ENCODE data around the gene RAI2. TPM values are rescaled to one million over a fixed set of nuclear protein-coding genes. Genes with fewer than 3 reads are reported as not detected.
A peak's percentile ranks its signal among the peaks of the same experiment; 100 is the strongest.

Gene RAI2
- total RNA-seq, 2 donors from 2014 or later, result 1.7 to 4.8 TPM

DNA sequence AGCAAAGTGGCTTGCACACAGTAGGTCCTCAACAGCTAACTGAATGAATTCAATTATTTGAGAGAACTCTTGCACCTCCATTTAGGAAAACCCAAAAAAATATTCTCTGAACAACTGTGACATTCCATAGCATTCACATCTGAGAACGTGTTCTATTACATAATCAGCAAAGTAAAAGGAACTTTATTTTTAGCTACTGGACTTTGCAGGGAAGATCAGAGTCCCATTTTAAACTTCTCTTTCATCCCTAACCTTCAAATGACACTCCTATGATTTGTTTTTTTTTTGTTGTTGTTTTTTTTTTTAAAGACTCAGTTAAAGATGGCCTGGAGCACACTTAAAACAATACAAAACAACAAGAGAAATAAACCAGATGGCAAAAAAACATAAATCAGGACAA is 30.9 kb downstream of the RAI2 start:
- no peak overlapping the region for H3K4me3 ChIP-seq
- H3K27ac ChIP-seq, result no peak overlapping the region
- intact Hi-C loops (cut with DNase I), result no loop called here

DNA sequence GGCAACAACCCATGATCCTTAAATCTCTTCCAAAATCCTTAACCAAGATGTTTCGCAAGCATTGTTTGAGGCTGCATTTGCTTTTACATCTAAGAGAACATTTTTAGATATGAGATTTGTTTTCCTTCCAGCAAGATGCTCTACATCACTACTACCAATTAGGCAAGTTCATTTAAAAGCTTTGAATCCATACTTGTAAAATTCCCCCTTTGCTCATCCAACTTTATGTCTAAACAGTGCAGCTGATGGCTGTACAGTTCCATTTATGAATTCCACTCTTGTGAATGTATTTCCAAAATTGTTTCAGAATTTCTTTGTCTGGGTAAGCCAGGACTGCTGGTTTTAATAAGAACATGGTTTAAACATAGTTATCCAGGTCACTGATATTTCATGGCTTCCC is 31.5 kb downstream of the RAI2 start:
- no peak for DNase-seq
- H3K36me3 ChIP-seq, result no peaks in the 10 kb centered on the region
- no peak overlapping the region for H3K4me3 ChIP-seq
- H3K27ac ChIP-seq, result no peak overlapping the region
- intact Hi-C loops (cut with DNase I), result no loop called here
- no peak for TF ChIP-seq CTCF (IDR thresholded peaks at IDR 0.05)
- no peaks in the 10 kb centered on the region for H3K4me1 ChIP-seq
- H3K9me3 ChIP-seq, result no peaks in the 10 kb centered on the region
- peaks cover 4% of the 10 kb centered on the region for H3K27me3 ChIP-seq
- H3K9ac ChIP-seq (ENCODE audit: low read depth in 2 of 2, low read length in 2 of 2), result no peak overlapping the region

More for the DNA sequence above, 30.9 kb downstream of the RAI2 start:
- no peak for TF ChIP-seq CTCF (IDR thresholded peaks at IDR 0.05)
- Histone ChIP-seq H3K9me3 (no peaks in the 10 kb centered on the region), H3K27me3 (peaks cover 4% of the 10 kb centered on the region), H3K4me1 (no peaks in the 10 kb centered on the region), H3K9ac (ENCODE audit: low read depth in 2 of 2, low read length in 2 of 2) (no peak overlapping the region), H3K36me3 (no peaks in the 10 kb centered on the region)
- no peak for DNase-seq

DNA sequence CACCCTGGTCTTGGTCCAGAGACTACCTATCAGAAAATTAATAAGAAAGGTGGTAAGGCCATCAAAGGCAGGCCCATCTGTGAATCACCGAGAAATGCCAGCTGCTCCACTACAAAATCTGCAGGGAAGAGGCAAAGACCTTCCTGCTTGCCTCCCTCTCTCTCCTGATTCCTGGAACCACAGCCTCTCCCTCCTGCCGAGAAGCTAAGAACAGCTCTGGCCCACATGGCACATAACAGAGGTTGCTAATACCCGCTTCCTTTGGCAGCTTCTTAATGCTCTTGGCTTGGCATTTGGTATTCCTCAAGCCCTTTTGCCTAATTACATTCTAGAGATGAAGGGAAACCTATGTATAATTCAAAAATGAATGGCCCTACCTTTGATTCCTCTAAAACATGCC is 32.9 kb downstream of the RAI2 start:
- no peak for DNase-seq
- H3K4me1 ChIP-seq, result no peaks in the 10 kb centered on the region
- H3K27ac ChIP-seq, result no peak overlapping the region
- H3K36me3 ChIP-seq, result no peaks in the 10 kb centered on the region
- no peak overlapping the region for H3K9ac ChIP-seq (ENCODE audit: low read depth in 2 of 2, low read length in 2 of 2)
- peaks cover 4% of the 10 kb centered on the region for H3K27me3 ChIP-seq
- intact Hi-C loops (cut with DNase I), result no loop called here
- H3K9me3 ChIP-seq, result no peaks in the 10 kb centered on the region
- no peak overlapping the region for H3K4me3 ChIP-seq
- no peak for TF ChIP-seq CTCF (IDR thresholded peaks at IDR 0.05)

DNA sequence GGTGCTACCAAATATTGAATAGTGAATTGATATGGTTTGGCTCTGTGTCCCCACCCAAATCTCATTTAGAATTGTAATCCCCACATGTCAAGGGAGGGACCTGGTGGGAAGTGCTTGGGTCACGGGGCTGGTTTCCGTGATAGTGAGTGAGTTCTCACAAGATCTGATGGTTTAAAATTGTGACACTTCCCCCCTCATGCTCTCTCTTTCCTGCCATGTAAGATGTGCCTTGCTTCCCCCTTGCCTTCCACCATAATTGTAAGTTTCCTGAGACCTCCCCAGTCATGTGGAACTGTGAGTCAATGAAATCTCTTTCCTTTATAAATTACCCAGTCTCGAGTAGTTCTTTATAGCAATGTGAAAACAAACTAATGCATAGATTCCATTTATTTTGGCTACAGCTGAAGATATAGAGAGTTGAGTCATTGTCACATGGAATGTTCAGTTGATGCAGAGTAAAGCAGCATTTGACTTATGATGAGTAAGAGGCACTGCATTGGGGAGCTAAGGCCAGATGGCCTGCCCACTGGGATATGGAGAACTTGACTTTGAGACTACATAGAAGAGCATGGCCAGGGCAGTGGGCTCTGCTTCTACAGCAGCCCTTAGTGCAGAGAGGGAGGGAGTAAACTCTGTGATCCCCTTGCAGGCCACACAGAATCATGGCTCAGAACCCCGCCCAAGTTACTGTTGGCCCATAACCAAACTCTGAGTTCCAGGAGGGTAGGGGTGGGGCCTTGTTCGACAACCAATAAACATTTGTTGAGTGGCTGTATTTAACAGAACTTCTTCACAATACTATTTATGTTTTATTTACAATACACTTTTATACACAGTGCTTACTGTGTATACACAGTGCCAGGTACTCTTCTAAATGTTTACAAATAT is 34.2 kb downstream of the RAI2 start:
- intact Hi-C loops (cut with DNase I), result no loop called here
- Histone ChIP-seq H3K4me1 (no peaks in the 10 kb centered on the region), H3K9ac (ENCODE audit: low read depth in 2 of 2, low read length in 2 of 2) (no peak overlapping the region), H3K27me3 (no peaks in the 10 kb centered on the region), H3K4me3 (no peak overlapping the region), H3K9me3 (no peaks in the 10 kb centered on the region), H3K27ac (no peak overlapping the region), H3K36me3 (no peaks in the 10 kb centered on the region)
- peak; percentile 26 for DNase-seq
- no peak for TF ChIP-seq CTCF (IDR thresholded peaks at IDR 0.05)

DNA sequence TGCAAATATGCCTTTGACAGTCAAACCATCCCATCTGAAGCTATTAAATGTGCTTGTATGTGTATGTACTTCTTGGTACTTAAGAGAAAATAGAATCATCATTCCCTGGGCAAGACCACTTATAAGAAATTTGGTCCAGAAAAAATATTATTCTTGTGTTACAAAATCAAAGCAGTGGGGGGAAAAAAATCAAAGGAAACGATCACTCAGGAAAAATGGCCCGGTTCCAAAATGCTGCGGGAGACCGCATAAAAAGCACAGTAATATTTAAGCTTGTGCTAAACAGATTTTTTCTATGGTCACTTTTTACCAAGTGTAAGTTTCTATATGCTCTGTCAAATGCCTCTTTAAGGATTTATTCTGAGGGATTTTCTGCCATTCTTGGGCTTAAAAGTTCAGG is 36.1 kb downstream of the RAI2 start:
- TF ChIP-seq CTCF (IDR thresholded peaks at IDR 0.05), result no peak
- Histone ChIP-seq H3K4me1 (no peaks in the 10 kb centered on the region), H3K9ac (ENCODE audit: low read depth in 2 of 2, low read length in 2 of 2) (no peak overlapping the region), H3K27me3 (no peaks in the 10 kb centered on the region), H3K4me3 (no peak overlapping the region), H3K36me3 (no peaks in the 10 kb centered on the region), H3K9me3 (no peaks in the 10 kb centered on the region), H3K27ac (no peak overlapping the region)
- intact Hi-C loops (cut with DNase I), result no loop called here
- DNase-seq, result no peak

All from colonic mucosa (tissue), 4 donors.